Measurements from ENCODE around the gene STUB1.

- TF ChIP-seq CTCF (IDR thresholded peaks at IDR 0.05; ENCODE audit: low read length): no peak
- no peak for TF ChIP-seq EZH2 (IDR thresholded peaks at IDR 0.05; ENCODE audit: borderline replicate concordance, low read length)
These were observed 27.8 kb downstream of the STUB1 start for GRCh38 chr16:708019-708418.

Data from OCI-LY1 (cell line).